ENCODE measurements around the gene CCDC188.
"Not testable (repeated sequence)": the region's sequence is repeated elsewhere in the genome, so short reads cannot be mapped to it uniquely, and the experiment has no call there.

The CCDC188 gene

GRCh38 chr22:20169253-20169822 lies 18.5 kb upstream of the CCDC188 start:
- no peak for DNase-seq

GRCh38 chr22:20167643-20168322 lies 16.9 kb upstream of the CCDC188 start:
- no peak for DNase-seq

- no peak for DNase-seq
Measured at GRCh38 chr22:20166703-20167102, 15.8 kb upstream of the CCDC188 start.

- no peak for DNase-seq
Measured at GRCh38 chr22:20165913-20166312, 15.1 kb upstream of the CCDC188 start.

GRCh38 chr22:20165421-20165820 lies 14.6 kb upstream of the CCDC188 start:
- DNase-seq = no peak

DNA sequence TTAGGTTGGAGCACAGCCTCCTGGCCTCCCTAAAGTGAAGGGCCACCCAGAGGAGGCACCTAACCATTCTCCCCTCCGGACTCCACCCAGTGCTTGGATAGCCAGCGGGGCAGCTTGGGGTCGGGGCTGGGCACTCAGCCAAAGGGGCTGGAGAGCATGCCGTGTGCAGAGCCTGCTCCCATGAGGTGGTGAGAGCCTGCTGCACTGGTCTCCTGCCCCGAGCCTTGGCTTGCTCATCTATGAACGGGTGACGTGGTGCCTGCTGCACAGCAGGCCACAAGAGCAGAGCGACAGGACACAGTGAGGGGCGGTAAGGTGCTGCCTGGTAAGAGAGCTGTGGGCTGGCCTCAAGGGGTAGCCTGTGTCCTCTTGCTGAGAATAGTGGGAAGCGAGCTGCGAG lies 14.0 kb upstream of the CCDC188 start:
- DNase-seq = no peak

DNA sequence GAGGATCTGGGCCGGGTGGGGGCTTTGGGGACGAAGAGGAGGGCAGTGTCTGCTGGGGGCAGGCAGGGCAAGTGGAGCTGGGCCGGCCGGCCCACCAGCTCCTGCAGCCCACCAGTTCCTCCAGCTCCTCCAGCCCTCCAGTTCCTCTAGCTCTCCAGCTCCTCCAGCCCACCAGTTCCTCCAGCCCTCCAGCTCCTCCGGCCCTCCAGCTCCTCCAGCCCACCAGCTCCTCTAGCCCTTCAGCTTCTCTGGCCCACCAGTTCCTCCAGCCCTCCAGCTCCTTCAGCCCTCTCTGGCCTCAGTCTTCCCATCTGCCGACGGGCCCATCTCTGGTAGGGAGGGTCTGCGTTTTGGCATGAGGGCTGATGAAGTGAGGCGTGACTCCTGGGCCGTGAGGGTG lies 9.2 kb upstream of the CCDC188 start:
- no peak for DNase-seq

- DNase-seq = not testable (repeated sequence)
Measured at GRCh38 chr22:20159531-20159930, 8.7 kb upstream of the CCDC188 start.

DNA sequence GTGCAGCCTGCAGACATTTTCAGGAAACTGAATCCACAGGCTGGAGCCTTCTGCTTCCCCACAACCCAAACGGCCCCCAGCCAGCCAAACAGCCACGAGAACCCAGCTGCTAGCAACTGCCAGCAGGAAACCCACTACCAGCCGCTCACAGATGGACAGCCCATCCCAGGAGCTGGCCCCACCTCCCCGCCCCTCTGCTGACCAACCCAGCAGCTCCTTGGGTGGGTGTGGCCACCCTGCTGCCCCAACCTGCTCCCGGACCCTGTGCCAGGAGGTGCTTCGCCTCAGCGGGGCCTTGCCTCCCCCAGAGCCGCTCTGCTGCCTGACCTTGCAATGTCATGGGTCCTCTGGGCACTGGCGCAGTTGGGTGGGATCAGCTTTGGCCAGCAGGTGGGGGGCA lies 8.2 kb upstream of the CCDC188 start:
- no peak for DNase-seq

- no peak for DNase-seq
Measured at GRCh38 chr22:20158391-20159036, 7.7 kb upstream of the CCDC188 start.

DNA sequence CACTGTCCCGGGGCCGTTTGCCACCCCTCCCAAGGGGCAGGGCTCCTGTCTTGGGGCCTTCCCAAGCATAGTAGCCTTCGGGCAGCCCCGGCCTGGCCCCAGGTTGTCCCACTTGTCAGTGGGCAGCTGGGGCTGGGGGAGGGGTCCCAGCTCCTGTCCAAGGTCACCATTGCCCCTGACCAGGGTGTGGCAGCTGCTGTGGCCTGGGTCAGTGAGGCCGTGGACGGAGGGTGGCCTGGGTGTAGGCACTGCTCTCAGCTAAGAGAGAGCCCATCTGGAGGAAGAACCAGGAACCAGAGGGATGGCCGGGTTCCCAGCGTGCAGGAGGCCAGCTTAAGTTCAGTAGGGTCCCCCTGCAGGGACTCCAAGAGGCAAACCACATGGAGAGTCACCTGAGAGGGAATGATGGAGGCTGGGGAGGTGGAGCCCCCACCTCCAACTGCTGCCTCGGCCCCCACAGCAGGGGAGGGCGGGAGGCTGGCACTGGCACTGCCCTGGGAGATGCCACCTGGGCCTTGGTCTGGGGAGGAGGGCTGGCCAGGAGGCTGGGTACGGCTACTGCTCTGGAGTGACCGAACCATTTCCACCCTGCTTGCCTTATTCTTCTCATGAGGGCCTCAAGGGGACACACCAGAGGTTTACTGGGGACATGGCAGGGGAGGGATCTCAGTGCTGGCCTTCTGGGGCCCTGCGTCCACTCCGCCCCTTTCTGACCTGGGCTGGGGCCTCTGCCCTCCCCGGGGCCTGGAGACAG lies 6.8 kb upstream of the CCDC188 start:
- DNase-seq = no peak

DNA sequence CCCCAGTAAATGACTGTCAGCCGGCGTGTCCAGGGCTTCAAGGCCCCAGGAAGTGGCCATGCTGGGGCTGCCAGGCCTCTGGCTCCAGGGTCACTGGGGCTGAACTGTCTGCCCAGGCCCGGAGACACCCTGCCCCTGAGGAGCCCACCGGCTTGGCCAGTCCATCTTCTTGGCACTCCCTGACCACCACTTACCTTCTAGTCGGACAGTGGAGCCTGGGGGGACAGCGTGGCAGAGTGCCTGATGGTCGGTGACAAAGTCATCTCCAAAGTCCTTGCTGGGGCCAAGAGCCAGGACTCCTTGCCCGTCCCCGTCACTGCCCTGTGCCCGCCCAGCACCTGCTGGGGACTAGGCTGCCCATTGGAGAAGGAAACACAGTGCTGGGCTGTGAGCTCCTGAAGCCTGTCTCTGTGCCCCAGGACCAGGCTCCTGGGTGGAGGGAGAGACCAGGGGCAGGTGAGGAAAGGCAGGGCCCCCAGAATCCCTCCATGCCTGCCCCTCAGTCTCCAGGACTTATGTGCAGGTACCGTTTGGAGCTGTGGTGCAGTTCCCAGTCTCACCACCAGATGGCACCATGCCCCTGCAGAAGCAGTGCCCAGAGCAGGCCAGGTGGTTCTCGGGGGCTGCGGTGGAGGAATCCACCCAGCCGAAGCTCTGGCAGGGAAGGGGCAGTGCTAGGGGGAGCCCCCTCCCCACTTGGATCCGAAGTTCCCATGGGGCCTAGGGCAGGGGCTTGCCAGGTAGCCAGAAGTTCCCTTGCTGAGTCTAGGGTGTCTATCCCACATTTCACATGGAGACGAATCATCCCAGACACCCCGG lies 6.0 kb upstream of the CCDC188 start:
- DNase-seq = peak; percentile 91 to 93

DNA sequence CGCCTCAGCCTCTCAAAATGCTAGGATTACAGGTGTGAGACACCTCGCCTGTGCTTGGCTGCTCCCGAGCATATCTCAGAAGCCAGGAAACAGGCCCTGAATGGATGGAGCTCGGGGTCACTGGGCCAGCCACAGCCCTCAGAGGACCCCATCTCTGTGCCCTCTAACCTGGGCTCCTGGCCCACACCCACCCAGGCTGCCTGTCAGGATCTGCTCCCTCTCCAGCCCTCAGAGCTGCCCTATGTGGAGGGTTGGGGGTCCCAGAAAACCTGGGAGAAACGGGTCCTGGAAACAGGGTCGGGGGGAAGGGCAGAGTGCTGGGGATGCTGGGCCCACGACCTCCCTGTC lies 5.2 kb upstream of the CCDC188 start:
- no peak for DNase-seq

DNA sequence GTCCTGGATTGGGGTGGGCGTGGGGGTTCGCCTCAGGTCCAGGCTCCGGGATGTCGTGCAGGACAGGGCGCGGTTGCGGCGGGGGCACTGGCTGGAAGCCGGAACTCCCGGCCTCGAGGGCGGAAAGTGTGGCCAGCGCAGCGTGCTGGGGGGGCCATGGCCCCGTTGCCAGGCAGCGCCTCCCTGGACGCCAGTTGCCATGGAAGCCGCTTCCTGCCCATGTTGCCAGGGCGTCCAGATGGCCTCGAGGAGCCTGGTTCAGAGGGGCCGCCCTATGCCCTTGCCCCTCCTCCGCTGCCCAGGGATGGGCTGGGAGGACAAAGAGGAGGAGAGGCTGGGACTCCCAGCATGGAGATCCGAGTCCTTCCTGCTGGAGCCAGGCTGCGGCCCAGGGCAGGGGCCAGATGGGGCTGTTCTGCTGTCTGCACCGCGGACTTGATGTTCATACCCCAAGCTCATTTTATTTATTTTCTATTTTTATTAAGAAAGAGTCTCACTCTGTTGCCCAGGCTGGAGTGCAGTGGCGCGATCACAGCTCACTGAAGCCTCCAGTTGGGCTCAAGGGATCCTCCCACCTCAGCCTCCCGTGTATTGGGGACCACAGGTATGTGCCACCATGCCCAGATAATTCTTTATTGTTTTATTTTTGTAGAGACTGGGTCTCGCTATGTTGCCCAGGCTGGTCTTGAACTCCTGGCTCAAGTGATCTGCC lies 4.6 kb upstream of the CCDC188 start:
- DNase-seq = no peak

DNA sequence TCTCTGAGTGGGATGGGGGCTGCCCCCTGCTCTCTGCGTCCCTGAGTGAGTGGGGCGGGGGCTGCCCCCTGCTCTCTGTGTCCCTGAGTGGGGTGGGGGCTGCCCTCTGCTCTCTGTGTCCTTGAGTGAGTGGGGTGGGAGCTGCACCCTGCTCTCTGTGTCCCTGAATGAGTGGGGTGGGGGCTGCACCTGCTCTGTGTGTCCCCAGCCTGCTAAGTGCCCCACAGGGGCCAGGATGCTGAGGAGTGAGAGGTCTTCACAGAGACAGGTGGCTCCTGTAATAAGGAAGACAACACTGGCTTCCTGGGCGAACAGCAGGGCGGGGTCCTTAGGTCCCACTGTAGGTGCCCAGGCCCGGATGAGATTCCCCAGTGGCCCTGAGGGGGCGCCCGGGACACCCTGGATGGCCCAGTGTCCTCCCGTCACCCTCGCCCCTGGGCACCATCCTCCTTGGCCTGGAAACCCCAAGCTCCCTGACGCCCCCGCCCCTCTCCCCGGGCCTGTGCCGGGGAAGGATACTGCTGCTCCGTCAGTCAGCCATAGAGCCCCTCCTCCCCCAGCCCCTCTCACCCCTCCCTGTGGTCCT lies 3.8 kb upstream of the CCDC188 start:
- no peak for DNase-seq

DNA sequence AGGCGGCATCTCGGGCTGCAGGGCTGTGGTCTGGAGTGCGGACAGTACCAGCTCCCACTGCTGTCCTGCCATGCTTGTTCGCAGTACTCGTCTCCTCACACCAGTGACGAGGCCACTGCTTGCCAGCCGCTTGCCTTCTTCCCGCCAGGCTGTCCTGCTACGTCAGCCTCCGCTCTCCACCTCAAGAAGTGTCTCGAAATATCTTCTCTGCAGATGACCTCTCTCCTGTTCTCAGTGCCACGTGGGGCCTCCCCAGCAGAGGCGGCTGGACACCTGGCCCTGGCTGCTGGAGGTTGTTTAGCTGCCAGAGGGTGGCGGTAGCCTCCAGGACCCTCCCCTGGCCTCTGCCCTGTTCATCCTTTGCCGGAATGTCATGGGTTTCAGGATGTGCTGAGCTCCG lies 3.1 kb upstream of the CCDC188 start:
- DNase-seq = no peak

- no peak for DNase-seq
Measured at GRCh38 chr22:20152464-20152890, 1.6 kb upstream of the CCDC188 start.

DNA sequence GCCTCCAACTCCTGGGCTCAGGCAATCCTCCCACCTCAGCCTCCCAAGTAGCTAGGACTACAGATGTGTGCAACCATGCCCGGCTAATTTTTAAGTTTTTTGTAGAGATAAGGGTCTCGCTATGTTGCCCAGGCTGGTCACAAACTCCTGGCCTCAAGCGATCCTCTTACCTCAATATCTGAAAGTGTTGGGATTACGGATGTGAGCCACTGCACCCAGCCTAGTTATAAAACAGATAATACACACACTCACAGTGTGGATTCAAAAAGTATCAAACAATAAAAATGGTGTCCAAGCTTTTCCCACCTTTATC lies 377 bp upstream of the CCDC188 start:
- no peak for DNase-seq

- DNase-seq = no peak
Measured at GRCh38 chr22:20149257-20150250, 1.3 kb downstream of the CCDC188 start.

GRCh38 chr22:20148414-20148813 lies 2.4 kb downstream of the CCDC188 start:
- DNase-seq = no peak

All from activated T-cell treated with anti-CD3 and anti-CD28 coated beads, Interleukin-2, amount 50 U/mL, for 48 hours (primary cell).